Measurements from ENCODE around the gene SRSF4.

GRCh38 chr1:29213055-29213454 is 31.4 kb upstream of the SRSF4 start:
- TF ChIP-seq CTCF (IDR thresholded peaks at IDR 0.05; ENCODE audit: low read length) (no peak), EZH2 (IDR thresholded peaks at IDR 0.05; ENCODE audit: borderline replicate concordance, low read length) (no peak)
